MM.1S (cell line): ENCODE data around the gene SEMA6B.

Source experiments
- DNase-seq: peaks from one replicate; pipeline ENCODE4 v3.0.0-alpha.2; 2015
- H2AFZ ChIP-seq: fragments of 300-600 bp; sonication (generic); 2 replicates; pipeline ENCODE4 v1.6.0; 2016; ENCODE audit warnings: antibody characterized with exemption, low read length
- H3F3A ChIP-seq: fragments of 300-600 bp; sonication (generic); 2 replicates; pipeline ENCODE4 v1.6.1; 2016; ENCODE audit warnings: mild to moderate bottlenecking, antibody characterized with exemption, low read length, moderate library complexity, mixed read lengths; ENCODE audit not compliant: insufficient read depth
- H3K27ac ChIP-seq: fragments of 300-600 bp; sonication (generic); 2 replicates; pipeline ENCODE4 v1.5.1; 2016; ENCODE audit warnings: mild to moderate bottlenecking, low read length
- H3K27me3 ChIP-seq: fragments of 300-600 bp; sonication (generic); replicated peaks from 2 replicates; pipeline ENCODE4 v1.6.0; 2016; ENCODE audit warnings: low read length; ENCODE audit not compliant: insufficient read depth
- H3K36me3 ChIP-seq: fragments of 300-600 bp; sonication (generic); replicated peaks from 2 replicates; pipeline ENCODE4 v1.6.1; 2016; ENCODE audit warnings: mild to moderate bottlenecking, low read length, mixed read lengths; ENCODE audit not compliant: insufficient read depth
- H3K4me1 ChIP-seq: fragments of 300-600 bp; sonication (generic); 2 replicates; pipeline ENCODE4 v1.6.1; 2016; ENCODE audit warnings: low read length, mixed read lengths
- H3K4me2 ChIP-seq: fragments of 300-600 bp; sonication (generic); 2 replicates; pipeline ENCODE4 v1.6.0; 2016; ENCODE audit warnings: low read depth, low read length
- H3K4me3 ChIP-seq: fragments of 300-600 bp; sonication (generic); 2 replicates; pipeline ENCODE4 v1.5.1; 2016; ENCODE audit warnings: low read length, mixed read lengths
- H3K79me2 ChIP-seq: fragments of 300-600 bp; sonication (generic); 2 replicates; pipeline ENCODE4 v1.6.1; 2016; ENCODE audit warnings: mixed run types, low read length, mixed read lengths
- H3K9ac ChIP-seq: fragments of 300-600 bp; sonication (generic); 2 replicates; pipeline ENCODE4 v1.6.1; 2016; ENCODE audit warnings: low read length, mixed read lengths
- H3K9me2 ChIP-seq: fragments of 300-600 bp; sonication (generic); replicated peaks from 2 replicates; pipeline ENCODE4 v1.6.1; 2016; ENCODE audit warnings: mild to moderate bottlenecking, low read length, mixed read lengths; ENCODE audit not compliant: insufficient read depth
- H3K9me3 ChIP-seq: fragments of 300-600 bp; sonication (generic); replicated peaks from 2 replicates; pipeline ENCODE4 v1.6.1; 2016; ENCODE audit warnings: mild to moderate bottlenecking, low read length, mixed read lengths; ENCODE audit not compliant: insufficient read depth
- H4K20me1 ChIP-seq: fragments of 300-600 bp; sonication (generic); 2 replicates; pipeline ENCODE4 v1.6.1; 2016; ENCODE audit warnings: mild to moderate bottlenecking, low read length, moderate library complexity, mixed read lengths; ENCODE audit not compliant: insufficient read depth
- EZH2 ChIP-seq: fragments of 300-600 bp; sonication (generic); optimal IDR thresholded peaks from 2 replicates; pipeline ENCODE3; 2017; ENCODE audit warnings: low read depth, mild to moderate bottlenecking, antibody characterized with exemption, low read length, mixed read lengths
- EZH2phosphoT487 ChIP-seq: fragments of 300-600 bp; sonication (generic); IDR thresholded peaks from 2 replicates; pipeline ENCODE4 v1.6.1; 2018; ENCODE audit warnings: antibody characterized with exemption, low read length
- TF ChIP-seq, protein P1 (sequence below): fragments of 300-600 bp; sonication (generic); IDR thresholded peaks from 2 replicates; pipeline ENCODE4 v1.5.1; 2016; ENCODE audit warnings: antibody characterized with exemption, low read length, mixed read lengths

SEMA6B gene

DNA sequence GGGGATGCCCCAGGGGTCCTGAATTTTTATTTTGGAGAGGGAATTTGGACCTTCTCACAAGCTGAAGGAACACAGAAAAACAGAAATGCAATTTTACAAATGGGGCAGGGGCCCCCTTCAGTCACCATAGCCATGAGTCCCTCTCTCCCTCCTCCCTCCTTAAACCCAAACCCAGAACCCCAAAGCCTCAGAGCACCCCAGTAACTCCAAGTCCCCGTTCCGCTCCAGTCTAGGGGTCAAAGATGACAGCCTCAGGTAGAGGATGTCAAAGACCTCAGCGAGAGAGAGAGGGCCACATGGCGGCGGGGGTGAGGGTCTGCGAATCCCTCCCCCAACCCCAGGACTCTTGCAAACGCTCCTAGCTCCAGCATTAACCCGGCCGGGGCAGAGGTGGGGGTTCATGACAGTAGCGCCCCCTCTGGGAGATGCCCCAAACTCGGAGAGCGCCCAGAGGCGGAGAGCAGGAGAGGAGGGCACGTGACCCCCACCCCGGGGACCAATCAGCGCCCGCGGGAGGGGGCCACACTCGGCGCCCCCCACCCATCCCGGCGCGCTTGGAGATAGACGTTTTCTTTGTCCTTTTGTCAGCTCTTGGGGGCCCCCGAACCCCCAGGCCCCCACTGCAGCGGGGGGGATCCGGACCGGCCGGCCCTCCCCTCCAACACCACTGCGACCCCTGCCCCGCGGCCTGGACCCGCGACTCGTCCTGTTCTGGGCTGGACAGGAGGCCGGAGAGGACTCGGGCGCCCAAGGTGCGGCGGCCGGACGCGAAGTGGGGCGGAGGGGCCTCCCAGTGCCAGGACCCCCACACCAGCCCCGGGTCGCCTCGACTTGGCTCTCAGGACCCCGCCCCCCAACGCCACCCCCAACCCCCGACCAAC is 20.8 kb upstream of the SEMA6B start:
- no peak for TF ChIP-seq EZH2
- TF ChIP-seq, protein P1, sequence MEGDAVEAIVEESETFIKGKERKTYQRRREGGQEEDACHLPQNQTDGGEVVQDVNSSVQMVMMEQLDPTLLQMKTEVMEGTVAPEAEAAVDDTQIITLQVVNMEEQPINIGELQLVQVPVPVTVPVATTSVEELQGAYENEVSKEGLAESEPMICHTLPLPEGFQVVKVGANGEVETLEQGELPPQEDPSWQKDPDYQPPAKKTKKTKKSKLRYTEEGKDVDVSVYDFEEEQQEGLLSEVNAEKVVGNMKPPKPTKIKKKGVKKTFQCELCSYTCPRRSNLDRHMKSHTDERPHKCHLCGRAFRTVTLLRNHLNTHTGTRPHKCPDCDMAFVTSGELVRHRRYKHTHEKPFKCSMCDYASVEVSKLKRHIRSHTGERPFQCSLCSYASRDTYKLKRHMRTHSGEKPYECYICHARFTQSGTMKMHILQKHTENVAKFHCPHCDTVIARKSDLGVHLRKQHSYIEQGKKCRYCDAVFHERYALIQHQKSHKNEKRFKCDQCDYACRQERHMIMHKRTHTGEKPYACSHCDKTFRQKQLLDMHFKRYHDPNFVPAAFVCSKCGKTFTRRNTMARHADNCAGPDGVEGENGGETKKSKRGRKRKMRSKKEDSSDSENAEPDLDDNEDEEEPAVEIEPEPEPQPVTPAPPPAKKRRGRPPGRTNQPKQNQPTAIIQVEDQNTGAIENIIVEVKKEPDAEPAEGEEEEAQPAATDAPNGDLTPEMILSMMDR = no peak
- no peak for TF ChIP-seq EZH2phosphoT487
- Histone ChIP-seq H3K9ac (no peak overlapping the region), H3K9me2 (no peaks in the 10 kb centered on the region), H2AFZ (no peak overlapping the region), H3K4me1 (no peaks in the 10 kb centered on the region), H3F3A (no peaks in the 10 kb centered on the region), H3K9me3 (no peaks in the 10 kb centered on the region), H3K4me3 (no peak overlapping the region), H3K79me2 (no peaks in the 10 kb centered on the region), H3K4me2 (no peak overlapping the region), H3K27ac (no peak overlapping the region), H3K27me3 (peaks cover 94% of the 10 kb centered on the region), H4K20me1 (no peaks in the 10 kb centered on the region), H3K36me3 (no peaks in the 10 kb centered on the region)
- DNase-seq = no peak

GRCh38 chr19:4579389-4579788 is 19.9 kb upstream of the SEMA6B start:
- no peak for DNase-seq
- no peak overlapping the region for H3K9ac ChIP-seq
- H4K20me1 ChIP-seq = no peaks in the 10 kb centered on the region

GRCh38 chr19:4578552-4579248 is 19.2 kb upstream of the SEMA6B start:
- Histone ChIP-seq H3K9ac (no peak overlapping the region), H3K27me3 (peaks cover 94% of the 10 kb centered on the region), H3K79me2 (no peaks in the 10 kb centered on the region), H2AFZ (no peak overlapping the region), H3K4me3 (no peak overlapping the region), H3K27ac (no peak overlapping the region), H3K4me1 (no peaks in the 10 kb centered on the region), H3F3A (no peaks in the 10 kb centered on the region), H3K4me2 (no peak overlapping the region), H3K9me2 (no peaks in the 10 kb centered on the region), H3K9me3 (no peaks in the 10 kb centered on the region), H4K20me1 (no peaks in the 10 kb centered on the region), H3K36me3 (no peaks in the 10 kb centered on the region)
- TF ChIP-seq EZH2 (no peak), EZH2phosphoT487 (no peak)
- TF ChIP-seq, protein P1 = no peak
- no peak for DNase-seq

More at GRCh38 chr19:4579389-4579788, 19.9 kb upstream of the SEMA6B start:
- Histone ChIP-seq H3K9me3 (no peaks in the 10 kb centered on the region), H3K4me2 (no peak overlapping the region), H3K27me3 (peaks cover 94% of the 10 kb centered on the region), H3K79me2 (no peaks in the 10 kb centered on the region), H3K9me2 (no peaks in the 10 kb centered on the region), H3K4me3 (no peak overlapping the region), H3K4me1 (no peaks in the 10 kb centered on the region), H3K27ac (no peak overlapping the region), H3K36me3 (no peaks in the 10 kb centered on the region), H3F3A (no peaks in the 10 kb centered on the region), H2AFZ (no peak overlapping the region)
- TF ChIP-seq, protein P1 = no peak
- TF ChIP-seq EZH2phosphoT487 = no peak
- TF ChIP-seq EZH2 = no peak
